A673 (cell line): ENCODE measurements around the gene STIM1. TPM values are rescaled to one million over a fixed set of nuclear protein-coding genes. Genes with fewer than 3 reads are reported as not detected.
"Not testable (repeated sequence)": the region's sequence is repeated elsewhere in the genome, so short reads cannot be mapped to it uniquely, and the experiment has no call there.

Experiments
- BruUV-seq: library from RNA; stranded (reverse); fragments of 400-500 nt; replicated peaks from 2 replicates; lab custom pipeline; 2021; lab: Mats Ljungman, UMichigan
- CTCF ChIA-PET: fragments of 300-600 bp; sonication (Branson Sonifier 250); formaldehyde crosslinking; loops from one replicate; lab custom pipeline; 2022; ENCODE audit warnings: antibody characterized with exemption; lab: Charles Lee
- POLR2A ChIA-PET: fragments of 300-600 bp; sonication (Branson Sonifier 250); formaldehyde crosslinking; loops from one replicate; lab custom pipeline; 2022; ENCODE audit warnings: antibody characterized with exemption; ENCODE audit not compliant: low non-redundant PET; lab: Charles Lee
- DNase-seq: peaks from one replicate; pipeline ENCODE4 v3.0.0-alpha.2; 2015; ENCODE audit warnings: low spot score
- H3K27ac ChIP-seq: fragments of 200-600 bp; sonication (generic); 2 replicates; pipeline ENCODE4 v1.5.1; 2016; ENCODE audit warnings: mixed run types, low read depth, mild to moderate bottlenecking, mixed read lengths, antibody characterized with exemption, low read length; ENCODE audit not compliant: poor library complexity, severe bottlenecking
- H3K27me3 ChIP-seq: fragments of 200-600 bp; sonication (generic); replicated peaks from 2 replicates; pipeline ENCODE4 v1.6.1; 2017; ENCODE audit warnings: mixed run types, low read depth, mild to moderate bottlenecking, mixed read lengths, antibody characterized with exemption, low read length; ENCODE audit not compliant: insufficient read depth, poor library complexity
- H3K36me3 ChIP-seq: fragments of 200-600 bp; sonication (generic); 2 replicates; pipeline ENCODE4 v1.6.1; 2016; ENCODE audit warnings: mixed run types, mild to moderate bottlenecking, mixed read lengths, antibody characterized with exemption, low read length; ENCODE audit not compliant: insufficient read depth, poor library complexity, severe bottlenecking
- H3K4me1 ChIP-seq: fragments of 200-600 bp; sonication (generic); 2 replicates; pipeline ENCODE4 v1.6.1; 2017; ENCODE audit warnings: mixed run types, mild to moderate bottlenecking, mixed read lengths, antibody characterized with exemption, low read length; ENCODE audit not compliant: insufficient read depth, poor library complexity, severe bottlenecking
- H3K4me3 ChIP-seq: fragments of 200-600 bp; sonication (generic); 2 replicates; pipeline ENCODE4 v1.5.1; 2016; ENCODE audit warnings: low read depth, mixed run types, mild to moderate bottlenecking, mixed read lengths, low read length; ENCODE audit not compliant: poor library complexity, severe bottlenecking
- H3K9me3 ChIP-seq: fragments of 200-600 bp; sonication (generic); 2 replicates; pipeline ENCODE4 v1.6.1; 2016; ENCODE audit warnings: mixed run types, low read depth, mild to moderate bottlenecking, mixed read lengths, antibody characterized with exemption, low read length; ENCODE audit not compliant: poor library complexity, severe bottlenecking
- EZH2 ChIP-seq: fragments of 200-600 bp; sonication (generic); IDR thresholded peaks from 2 replicates; pipeline ENCODE4 v1.6.1; 2017; ENCODE audit warnings: borderline replicate concordance, low read depth, mild to moderate bottlenecking, mixed read lengths, antibody characterized with exemption, low read length; ENCODE audit not compliant: poor library complexity, severe bottlenecking
- intact Hi-C: fragments of 100-400 bp; cut with micrococcal nuclease; formaldehyde crosslinking; loops from one replicate; pipeline ENCODE4 v1.10.0; 2022; ENCODE audit not compliant: unreplicated experiment
- total RNA-seq: library from RNA; stranded (reverse); gene quantifications from 2 replicates; pipeline ENCODE4 v1.2.3, GENCODE V29; 2021
- TF ChIP-seq, protein P1 (sequence below): fragments of 300-800, 200-600 bp; sonication (generic); conservative IDR thresholded peaks from 2 replicates; pipeline ENCODE4 v1.5.1; 2017; ENCODE audit warnings: low read depth, mild to moderate bottlenecking, antibody characterized with exemption, low read length, moderate library complexity, mixed read lengths

The STIM1 gene
- total RNA-seq, 1 experiment from 2014 or later: 14.2 TPM

DNA sequence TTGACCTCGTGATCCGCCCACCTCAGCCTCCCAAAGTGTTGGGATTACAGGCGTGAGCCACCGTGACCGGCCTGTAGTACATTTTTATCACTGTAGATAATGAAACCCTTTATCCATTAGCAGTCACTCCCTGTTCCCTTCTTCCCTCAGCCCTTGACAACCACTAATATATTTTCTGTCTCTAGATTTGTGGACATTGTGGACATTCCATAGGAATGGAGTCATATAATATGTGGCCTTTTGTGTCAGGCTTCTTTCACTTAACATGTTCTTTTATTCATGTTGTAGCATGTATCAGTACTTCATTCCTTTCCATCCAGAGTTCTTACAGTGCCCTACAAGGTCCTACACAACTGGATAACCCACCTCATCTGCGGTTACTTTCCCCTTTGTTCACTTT, 269.7 kb downstream of the STIM1 start:
- ChIA-PET POLR2A (no interaction called here), CTCF (no interaction called here)
- intact Hi-C loops: no loop called here
- no peak overlapping the region for H3K27ac ChIP-seq
- no TSS peak for BruUV-seq
- no peaks in the 10 kb centered on the region for H3K27me3 ChIP-seq
- H3K4me3 ChIP-seq: no peak overlapping the region
- TF ChIP-seq EZH2: no peak
- TF ChIP-seq, protein P1, sequence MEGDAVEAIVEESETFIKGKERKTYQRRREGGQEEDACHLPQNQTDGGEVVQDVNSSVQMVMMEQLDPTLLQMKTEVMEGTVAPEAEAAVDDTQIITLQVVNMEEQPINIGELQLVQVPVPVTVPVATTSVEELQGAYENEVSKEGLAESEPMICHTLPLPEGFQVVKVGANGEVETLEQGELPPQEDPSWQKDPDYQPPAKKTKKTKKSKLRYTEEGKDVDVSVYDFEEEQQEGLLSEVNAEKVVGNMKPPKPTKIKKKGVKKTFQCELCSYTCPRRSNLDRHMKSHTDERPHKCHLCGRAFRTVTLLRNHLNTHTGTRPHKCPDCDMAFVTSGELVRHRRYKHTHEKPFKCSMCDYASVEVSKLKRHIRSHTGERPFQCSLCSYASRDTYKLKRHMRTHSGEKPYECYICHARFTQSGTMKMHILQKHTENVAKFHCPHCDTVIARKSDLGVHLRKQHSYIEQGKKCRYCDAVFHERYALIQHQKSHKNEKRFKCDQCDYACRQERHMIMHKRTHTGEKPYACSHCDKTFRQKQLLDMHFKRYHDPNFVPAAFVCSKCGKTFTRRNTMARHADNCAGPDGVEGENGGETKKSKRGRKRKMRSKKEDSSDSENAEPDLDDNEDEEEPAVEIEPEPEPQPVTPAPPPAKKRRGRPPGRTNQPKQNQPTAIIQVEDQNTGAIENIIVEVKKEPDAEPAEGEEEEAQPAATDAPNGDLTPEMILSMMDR: no peak
- H3K4me1 ChIP-seq: no peaks in the 10 kb centered on the region
- DNase-seq: no peak
- H3K36me3 ChIP-seq: peaks cover 73% of the 10 kb centered on the region
- no peaks in the 10 kb centered on the region for H3K9me3 ChIP-seq

DNA sequence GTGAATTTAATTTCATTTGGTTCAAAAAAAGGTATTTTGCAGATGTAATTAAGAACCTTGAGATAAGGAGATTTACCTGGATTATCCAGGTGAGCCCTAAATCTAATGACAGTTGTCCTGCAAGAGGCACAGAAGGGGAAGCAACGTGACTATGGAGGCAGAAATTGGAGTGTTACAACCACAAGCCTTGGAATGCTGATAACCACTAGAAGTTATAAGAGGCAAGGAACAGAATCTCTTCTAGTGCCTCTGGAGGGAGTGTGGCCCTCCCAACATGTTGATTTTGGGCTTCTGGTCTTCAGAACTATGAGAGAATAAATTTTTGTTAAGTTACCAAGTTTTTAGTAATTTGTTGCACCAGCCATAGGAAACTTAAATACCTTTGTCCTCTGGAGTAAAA, 271.9 kb downstream of the STIM1 start:
- ChIA-PET CTCF (no interaction called here), POLR2A (no interaction called here)
- no TSS peak for BruUV-seq
- H3K36me3 ChIP-seq: peaks cover 63% of the 10 kb centered on the region
- TF ChIP-seq EZH2: no peak
- TF ChIP-seq, protein P1: no peak
- intact Hi-C loops: no loop called here
- no peak for DNase-seq
- H3K4me1 ChIP-seq: no peaks in the 10 kb centered on the region
- H3K4me3 ChIP-seq: no peak overlapping the region
- no peaks in the 10 kb centered on the region for H3K27me3 ChIP-seq
- H3K27ac ChIP-seq: no peak overlapping the region
- no peaks in the 10 kb centered on the region for H3K9me3 ChIP-seq

DNA sequence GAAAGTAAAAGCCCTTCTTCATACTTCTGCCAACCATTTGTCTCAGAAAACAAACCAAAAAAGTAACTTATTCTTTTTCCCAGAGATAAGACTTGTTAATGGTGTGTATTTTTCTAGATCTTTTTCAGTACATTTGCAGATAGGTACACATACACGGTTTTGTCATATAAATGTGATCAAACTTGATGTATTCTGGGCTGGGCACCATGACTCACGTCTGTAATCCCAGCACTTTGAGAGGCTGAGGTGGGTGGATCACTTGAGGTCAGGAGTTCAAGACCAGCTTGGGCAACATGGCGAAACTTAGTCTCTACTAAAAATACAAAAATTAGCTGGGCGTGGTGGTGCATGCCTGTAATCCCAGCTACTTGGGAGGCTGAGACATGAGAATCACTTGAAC, 274.8 kb downstream of the STIM1 start:
- H3K27ac ChIP-seq, intact Hi-C loops, BruUV-seq, H3K9me3 ChIP-seq, CTCF ChIA-PET, H3K27me3 ChIP-seq, H3K4me1 ChIP-seq, DNase-seq, POLR2A ChIA-PET, H3K4me3 ChIP-seq: not testable (repeated sequence)
- peaks cover 60% of the 10 kb centered on the region for H3K36me3 ChIP-seq

DNA sequence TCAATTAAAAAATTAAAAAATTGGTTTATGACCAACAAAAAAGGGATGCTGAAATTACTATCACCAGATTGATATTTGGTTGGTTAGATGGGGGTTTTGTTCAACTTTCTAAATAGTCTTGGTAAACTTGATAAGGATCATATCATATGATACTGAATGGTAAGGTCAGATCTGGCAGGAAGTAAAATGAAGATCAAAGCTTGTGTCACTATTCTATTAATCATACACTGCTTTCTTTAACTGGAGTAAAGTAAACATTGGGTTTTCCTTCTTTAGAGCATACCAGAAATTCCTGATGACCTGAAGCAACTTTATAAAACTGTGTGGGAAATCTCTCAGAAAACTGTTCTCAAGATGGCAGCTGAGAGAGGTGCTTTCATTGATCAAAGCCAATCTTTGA, 279.3 kb downstream of the STIM1 start:
- Histone ChIP-seq H3K9me3 (no peaks in the 10 kb centered on the region), H3K4me3 (no peak overlapping the region), H3K27me3 (no peaks in the 10 kb centered on the region), H3K27ac (no peak overlapping the region), H3K36me3 (peaks cover 56% of the 10 kb centered on the region), H3K4me1 (no peaks in the 10 kb centered on the region)
- no peak for DNase-seq
- CTCF ChIA-PET: no interaction called here
- BruUV-seq: no TSS peak
- TF ChIP-seq, protein P1: no peak
- no peak for TF ChIP-seq EZH2
- intact Hi-C loops: no loop called here
- POLR2A ChIA-PET: no interaction called here
